Ishikawa (cell line): ENCODE measurements around the gene FBXW8.

Experiments used
- MAX ChIP-seq: IDR thresholded peaks from 2 replicates; pipeline ENCODE4 v1.6.1; 2012
- REST ChIP-seq: IDR thresholded peaks from 2 replicates; pipeline ENCODE4 v1.6.1; 2012; ENCODE audit warnings: low read depth, mild to moderate bottlenecking

GRCh38 chr12:116962783-116963356, 52.1 kb downstream of the FBXW8 start:
- TF ChIP-seq MAX (no peak), REST (no peak)
